Pancreas (tissue), 10 donors: ENCODE data around the gene MCTP1. TPM values are rescaled to one million over a fixed set of nuclear protein-coding genes. Genes with fewer than 3 reads are reported as not detected.

Experiments
- ATAC-seq, 4 donors: fragments of 200-7000 bp; cut with Tn5 transposase; one replicate each; pipeline versions ENCODE4 v1.8.0 to v1.9.1; 2020; ENCODE audit warnings: mild to moderate bottlenecking in 4 of 4, moderate library complexity in 4 of 4
- DNase-seq, 6 donors: peaks; one replicate each; pipeline ENCODE4 v3.0.0-alpha.2; 2020
- FAIRE-seq: peaks from 2 replicates; lab custom pipeline; 2012; peaks lifted over from hg19 to GRCh38; lab: Jason Lieb, UNC
- H3K27ac ChIP-seq, 4 donors: fragments of 200-600 bp; sonication (generic); 1 replicate in 3 of 4; 2 replicates in 1 of 4; pipeline versions ENCODE4 v1.5.0 to v1.8.0; 2020
- H3K27me3 ChIP-seq, 4 donors: fragments of 200-600 bp; one replicate each; pipeline ENCODE4 v1.8.0; 2021
- H3K36me3 ChIP-seq, 3 donors: fragments of 200-600 bp; sonication (generic) in 1 of 3; one replicate each; pipeline versions ENCODE4 v1.5.0 to v1.8.0; 2020 to 2021
- H3K4me1 ChIP-seq, 3 donors: fragments of 200-600 bp; one replicate each; pipeline ENCODE4 v1.8.0; 2021
- H3K4me3 ChIP-seq, 4 donors: fragments of 200-600 bp; sonication (generic) in 2 of 4; one replicate each; pipeline versions ENCODE4 v1.5.0 to v1.8.0; 2020 to 2021
- H3K9me3 ChIP-seq, 4 donors: fragments of 200-600 bp; one replicate each; pipeline ENCODE4 v1.8.0; 2021
- WGBS, 2 donors: extraction: QIAGEN DNeasy Blood & Tissue Kit; methylation state at CpG; one replicate each; pipeline ENCODE4 v1.1.7; 2013; 5-methylcytosine and 5-hydroxymethylcytosine counted together
- intact Hi-C, 3 donors: fragments of 100-400 bp; cut with DNase I; formaldehyde crosslinking; loops; one replicate each; pipeline versions ENCODE4 v1.11.1 to v1.14.2; 2022
- polyA plus RNA-seq, 2 donors: library from polyadenylated mRNA; stranded (reverse); fragments of 200-250 nt; gene quantifications; one replicate each; pipeline ENCODE4 v1.2.3, GENCODE V29; 2013
- total RNA-seq, 6 donors: library from RNA; stranded (reverse); fragmentation: NEBNext Ultra II Directional in 4 of 6; extraction: Animal tissue kit (Norgen Biotek cat#: 25700) in 4 of 6; gene quantifications; one replicate each; pipeline versions ENCODE4 v1.2.1 to v1.2.4, GENCODE V29; 2021 to 2023
- TF ChIP-seq, protein P1 (sequence below), 4 donors: fragments of 200-600 bp; sonication (generic) in 3 of 4; IDR thresholded peaks; one replicate each; pipeline versions ENCODE4 v1.5.0 to v1.8.0; 2021; ENCODE audit warnings: antibody characterized with exemption in 4 of 4
- donor health status: healthy with polysubstance abuse.
- donor health status: DM: no; HTN: no; CAD: no; lungs with moderate emphysema.
- donor health status: DM: no; HTN: no; CAD: no.
- donor health status: control.
- donor health status: control.
- donor health status: Bipolar disorder and iron deficiency.
- donor health status: DM: yes; HTN: yes; CAD: no.
- donor health status: DM: no; HTN: no; CAD: no.
- donor health status: DM: no; HTN: no; CAD: no.
- donor health status: DM: yes; HTN: yes; CAD: no.

The MCTP1 gene
- total and polyA plus RNA-seq, 8 donors, result 0.80 to 8.1 (median 2.2) TPM

DNA sequence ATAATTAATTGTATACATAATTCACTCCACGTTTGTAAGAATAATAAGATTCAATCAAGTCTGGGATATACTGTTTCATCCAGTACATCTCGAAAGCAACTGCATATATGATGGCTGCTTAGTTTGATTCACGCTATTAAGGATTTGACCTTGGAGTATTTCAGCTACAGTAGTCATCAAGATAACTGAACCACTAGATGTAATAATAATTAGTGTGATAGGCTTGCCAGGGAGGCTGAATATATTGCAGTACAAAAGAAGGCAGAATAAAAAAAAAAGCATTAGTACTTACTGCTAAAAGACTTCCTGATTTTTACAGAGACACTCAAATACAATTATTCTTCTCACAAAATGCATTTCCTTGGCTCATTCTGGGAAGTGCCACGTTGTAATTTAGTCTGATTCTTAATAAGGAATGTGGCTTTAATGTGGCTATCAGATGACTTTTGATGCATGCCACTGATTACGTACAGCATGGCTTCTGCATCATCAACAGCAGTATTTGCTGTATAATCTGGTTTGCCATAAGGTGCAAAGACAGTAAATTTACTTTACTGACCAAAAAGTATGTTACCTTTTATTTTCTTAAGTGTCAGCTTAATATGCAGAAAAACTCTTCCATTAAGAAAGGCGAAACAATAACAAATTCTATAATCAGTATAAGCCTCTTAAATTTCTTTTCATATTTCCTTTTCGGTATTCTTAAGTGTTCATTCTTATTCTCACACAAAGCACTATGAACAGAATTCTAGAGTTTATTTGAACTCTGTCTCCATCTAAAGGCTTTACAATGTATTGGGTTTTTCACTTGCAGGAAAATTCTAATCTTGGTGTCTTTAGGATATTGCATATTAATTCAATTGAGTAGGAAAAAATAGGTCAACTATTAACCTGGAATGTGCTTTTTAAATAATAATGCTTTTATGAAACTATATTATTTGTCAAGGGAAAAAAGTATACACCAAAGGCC lies 500.1 kb downstream of the MCTP1 start:
- Histone ChIP-seq H3K4me3 (no peak overlapping the region), H3K4me1 (no peaks in the 10 kb centered on the region), H3K27me3 (peaks cover 0 to 4% (median 0%) of the 10 kb centered on the region in 4 donors), H3K9me3 (no peaks in the 10 kb centered on the region), H3K27ac (no peak overlapping the region), H3K36me3 (no peaks in the 10 kb centered on the region)
- no peak for DNase-seq
- no peak for FAIRE-seq
- no peak for ATAC-seq
- TF ChIP-seq, protein P1, sequence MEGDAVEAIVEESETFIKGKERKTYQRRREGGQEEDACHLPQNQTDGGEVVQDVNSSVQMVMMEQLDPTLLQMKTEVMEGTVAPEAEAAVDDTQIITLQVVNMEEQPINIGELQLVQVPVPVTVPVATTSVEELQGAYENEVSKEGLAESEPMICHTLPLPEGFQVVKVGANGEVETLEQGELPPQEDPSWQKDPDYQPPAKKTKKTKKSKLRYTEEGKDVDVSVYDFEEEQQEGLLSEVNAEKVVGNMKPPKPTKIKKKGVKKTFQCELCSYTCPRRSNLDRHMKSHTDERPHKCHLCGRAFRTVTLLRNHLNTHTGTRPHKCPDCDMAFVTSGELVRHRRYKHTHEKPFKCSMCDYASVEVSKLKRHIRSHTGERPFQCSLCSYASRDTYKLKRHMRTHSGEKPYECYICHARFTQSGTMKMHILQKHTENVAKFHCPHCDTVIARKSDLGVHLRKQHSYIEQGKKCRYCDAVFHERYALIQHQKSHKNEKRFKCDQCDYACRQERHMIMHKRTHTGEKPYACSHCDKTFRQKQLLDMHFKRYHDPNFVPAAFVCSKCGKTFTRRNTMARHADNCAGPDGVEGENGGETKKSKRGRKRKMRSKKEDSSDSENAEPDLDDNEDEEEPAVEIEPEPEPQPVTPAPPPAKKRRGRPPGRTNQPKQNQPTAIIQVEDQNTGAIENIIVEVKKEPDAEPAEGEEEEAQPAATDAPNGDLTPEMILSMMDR (IDR thresholded peaks at IDR 0.05), result no peak
- WGBS, 2 donors, result 35 to 47% methylated on average over 7 of the region's 7 CpGs
- intact Hi-C loops, result no loop called here

DNA sequence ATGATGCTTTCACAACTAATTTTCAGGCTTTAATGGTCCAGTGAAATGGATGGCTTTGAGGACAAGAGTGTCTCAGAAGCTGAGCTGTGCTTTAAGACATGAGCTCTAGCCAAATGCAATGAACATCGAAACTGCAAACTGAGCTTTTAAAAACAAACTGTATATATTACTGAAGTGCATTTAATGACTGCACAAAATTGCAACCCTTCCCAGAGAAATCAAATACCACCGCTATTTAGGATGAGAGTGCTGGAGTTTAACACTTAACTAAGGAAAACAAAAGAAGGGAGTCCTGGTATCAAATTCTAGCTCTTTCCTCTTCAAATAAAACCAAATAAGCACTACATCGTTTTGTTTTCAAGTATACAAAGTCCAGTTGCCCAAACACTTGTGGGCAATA lies 502.5 kb downstream of the MCTP1 start:
- Histone ChIP-seq H3K36me3 (no peaks in the 10 kb centered on the region), H3K9me3 (no peaks in the 10 kb centered on the region), H3K27me3 (peaks cover 0 to 4% (median 0%) of the 10 kb centered on the region in 4 donors), H3K4me1 (no peaks in the 10 kb centered on the region), H3K27ac (no peak overlapping the region), H3K4me3 (no peak overlapping the region)
- DNase-seq (no peak), FAIRE-seq (no peak), ATAC-seq (no peak)
- intact Hi-C loops, result no loop called here
- TF ChIP-seq, protein P1 (IDR thresholded peaks at IDR 0.05), result no peak
- 62 to 72% methylated on average over 3 of the region's 3 CpGs for WGBS, 2 donors

DNA sequence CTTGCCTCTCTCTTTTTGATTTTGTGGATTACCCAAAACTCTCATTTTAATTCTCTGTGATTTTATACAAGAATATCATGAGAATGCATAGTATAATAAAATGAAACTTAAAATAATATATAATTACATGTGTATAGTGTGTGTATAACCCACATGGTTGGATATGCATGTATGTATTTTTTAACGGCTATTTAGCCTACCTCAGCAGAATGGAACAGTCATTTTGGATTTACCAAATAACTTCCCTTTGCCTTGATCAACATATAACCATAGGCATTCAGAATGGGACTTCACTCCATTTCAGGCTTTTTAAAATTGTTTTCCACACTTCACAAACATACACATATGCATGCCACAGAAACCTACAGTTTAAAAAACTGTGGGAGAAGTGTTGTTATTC lies 505.2 kb downstream of the MCTP1 start:
- intact Hi-C loops, result no loop called here
- WGBS, 2 donors, result 70 to 74% methylated on average over 1 of the region's 1 CpG
- no peak overlapping the region for H3K4me3 ChIP-seq

DNA sequence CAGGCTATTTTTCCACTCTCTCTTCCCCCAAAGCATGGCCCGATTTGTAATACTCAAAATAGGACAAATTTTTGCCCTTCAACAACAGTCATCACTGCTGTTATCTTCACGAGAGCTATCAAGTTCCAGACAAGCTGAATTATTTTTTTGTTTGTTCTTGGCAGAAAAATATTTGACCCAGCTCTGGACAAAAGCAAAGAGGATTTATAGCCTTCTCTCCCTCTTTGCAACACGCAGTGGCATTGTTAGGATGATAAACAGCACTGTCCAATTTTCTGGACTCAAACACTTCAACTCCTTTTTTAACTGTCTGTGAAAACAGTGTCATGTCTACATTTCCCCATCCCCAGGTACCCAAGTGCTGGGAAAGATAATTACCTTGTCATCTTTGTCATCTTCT lies 506.2 kb downstream of the MCTP1 start:
- intact Hi-C loops, result no loop called here
- Histone ChIP-seq H3K36me3 (no peaks in the 10 kb centered on the region), H3K4me3 (no peak overlapping the region), H3K27me3 (peaks cover 0 to 4% (median 0%) of the 10 kb centered on the region in 4 donors), H3K4me1 (no peaks in the 10 kb centered on the region), H3K9me3 (no peaks in the 10 kb centered on the region), H3K27ac (no peak overlapping the region)
- ATAC-seq, result no peak
- WGBS, 2 donors, result 29 to 38% methylated on average over 3 of the region's 3 CpGs
- TF ChIP-seq, protein P1 (IDR thresholded peaks at IDR 0.05), result no peak
- no peak for DNase-seq
- FAIRE-seq, result no peak

More for the DNA sequence above, 505.2 kb downstream of the MCTP1 start:
- Histone ChIP-seq H3K27me3 (peaks cover 0 to 4% (median 0%) of the 10 kb centered on the region in 4 donors), H3K9me3 (no peaks in the 10 kb centered on the region), H3K4me1 (no peaks in the 10 kb centered on the region), H3K36me3 (no peaks in the 10 kb centered on the region), H3K27ac (no peak overlapping the region)
- DNase-seq (no peak), ATAC-seq (no peak), FAIRE-seq (no peak)
- TF ChIP-seq, protein P1 (IDR thresholded peaks at IDR 0.05), result no peak

DNA sequence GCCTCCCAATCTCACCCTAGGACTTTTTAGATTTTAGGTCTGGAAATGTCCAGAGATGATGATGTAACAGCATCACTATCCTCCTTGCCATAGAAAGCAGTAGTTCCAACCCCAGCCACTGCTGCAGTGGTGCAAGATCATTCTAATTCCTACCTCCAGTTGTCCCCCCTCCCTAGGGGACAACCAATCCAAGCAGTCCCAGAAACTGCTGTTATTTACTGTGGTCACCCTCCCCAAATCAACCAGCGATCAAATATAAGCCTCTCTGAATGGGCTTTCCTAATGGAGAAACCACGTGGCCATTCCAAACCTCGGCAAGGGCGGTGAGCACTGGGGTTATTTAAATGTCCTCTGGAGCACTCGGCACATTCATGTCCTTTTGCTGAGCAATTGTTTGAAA lies 506.6 kb downstream of the MCTP1 start:
- Histone ChIP-seq H3K27ac (no peak overlapping the region), H3K36me3 (no peaks in the 10 kb centered on the region), H3K4me3 (no peak overlapping the region), H3K4me1 (no peaks in the 10 kb centered on the region), H3K27me3 (peaks cover 0 to 4% (median 0%) of the 10 kb centered on the region in 4 donors), H3K9me3 (no peaks in the 10 kb centered on the region)
- DNase-seq (no peak), FAIRE-seq (no peak), ATAC-seq (no peak)
- WGBS, 2 donors, result 68 to 78% methylated on average over 5 of the region's 5 CpGs
- intact Hi-C loops, result no loop called here
- TF ChIP-seq, protein P1 (IDR thresholded peaks at IDR 0.05), result no peak
